Measurements from ENCODE around the gene PLA2G2D. TPM values are rescaled to one million over a fixed set of nuclear protein-coding genes. Genes with fewer than 3 reads are reported as not detected.

The PLA2G2D gene
- total RNA-seq = not detected

GRCh38 chr1:20119347-20119746, at the start of gene PLA2G2D:
PLA2G2D (minus strand) TSS chr1:20119536; CDS start chr1:20119498, 38 bp downstream.

GRCh38 chr1:20138961-20139550, 19.7 kb upstream of the PLA2G2D start, which contains the start of gene PLA2G2F:
PLA2G2F (plus strand) TSS chr1:20139323; CDS start chr1:20139428, 105 bp downstream.

DNA sequence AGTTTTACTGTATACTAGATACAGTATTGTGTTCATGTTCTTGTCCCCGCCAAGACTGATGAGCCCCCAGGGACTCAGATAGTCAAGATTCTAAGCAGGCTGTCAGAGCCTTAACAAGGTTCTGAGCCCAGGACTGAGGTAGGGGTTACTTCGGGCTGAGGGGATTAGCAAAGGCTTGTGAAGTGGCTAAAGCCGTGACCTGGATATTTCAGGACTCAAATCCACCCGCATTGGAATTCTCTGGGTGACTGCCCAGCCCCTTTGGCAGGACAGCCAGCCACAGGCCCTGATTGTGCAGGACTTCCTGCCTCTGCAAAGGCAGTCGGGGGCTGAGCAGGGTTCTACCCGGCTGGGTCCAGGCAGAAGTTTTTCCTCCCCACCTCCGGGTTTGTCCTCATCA, 49.5 kb downstream of the PLA2G2D start, which contains the start of gene PLA2G5:
PLA2G5 (plus strand) TSS at position 321 of the 400 bp plus-strand sequence. CDS start 14,637 bp downstream, outside the sequence.

Other genes with a start within 250 kb of the PLA2G2D start
- gene OTUD3, start 237.1 kb downstream of the PLA2G2D start, total RNA-seq = 1 to 10 TPM; 8.3 to 9.4 TPM
- gene PLA2G2E, start 195.9 kb downstream of the PLA2G2D start, total RNA-seq = not detected
- not detected for gene PLA2G2A, start 139.9 kb downstream of the PLA2G2D start, total RNA-seq
- not detected for gene PLA2G5, start 49.3 kb downstream of the PLA2G2D start, total RNA-seq
- not detected for gene PLA2G2F, start 19.8 kb upstream of the PLA2G2D start, total RNA-seq
- gene UBXN10, start 66.6 kb upstream of the PLA2G2D start, total RNA-seq = under 1 TPM; 0.45 to 0.58 TPM
- under 1 TPM in 1 of 2 experiments, not detected in 1; 0.58 TPM for gene PLA2G2C, start 67.0 kb upstream of the PLA2G2D start, total RNA-seq
- under 1 TPM; 0.05 TPM for gene VWA5B1, start 171.3 kb upstream of the PLA2G2D start, total RNA-seq